ENCODE results near the gene CLN6. TPM values are rescaled to one million over a fixed set of nuclear protein-coding genes. Genes with fewer than 3 reads are reported as not detected.

Gene CLN6
- total RNA-seq, 1 experiment from 2014 or later, result 68.7 TPM

- H3K27ac ChIP-seq (ENCODE audit: low read length), result no peak overlapping the region; the same call in 1 of the 2 replicates
- DNase-seq (ENCODE audit: low read depth, low spot score) (no peak), ATAC-seq (no peak)
- in situ Hi-C loops (cut with HindIII; ENCODE audit: low pct_unique_long_range_greater_than_20kb, low sequenced_read_pairs) (no loop called here), intact Hi-C loops (cut with micrococcal nuclease; ENCODE audit: unreplicated experiment) (no loop called here)
- no peak for TF ChIP-seq TCF7L2 (IDR thresholded peaks at IDR 0.05; ENCODE audit: low read depth, low read length)
- 0 out of 2 replicates have a peak, but pooled peaks have one; percentile 17 for TF ChIP-seq POLR2AphosphoS5 (IDR thresholded peaks at IDR 0.05; ENCODE audit: low read depth, low read length)
- TF ChIP-seq SIN3A (IDR thresholded peaks at IDR 0.05; ENCODE audit: borderline replicate concordance, insufficient read depth, low read depth, low read length), result no peak
- TF ChIP-seq, protein P1, sequence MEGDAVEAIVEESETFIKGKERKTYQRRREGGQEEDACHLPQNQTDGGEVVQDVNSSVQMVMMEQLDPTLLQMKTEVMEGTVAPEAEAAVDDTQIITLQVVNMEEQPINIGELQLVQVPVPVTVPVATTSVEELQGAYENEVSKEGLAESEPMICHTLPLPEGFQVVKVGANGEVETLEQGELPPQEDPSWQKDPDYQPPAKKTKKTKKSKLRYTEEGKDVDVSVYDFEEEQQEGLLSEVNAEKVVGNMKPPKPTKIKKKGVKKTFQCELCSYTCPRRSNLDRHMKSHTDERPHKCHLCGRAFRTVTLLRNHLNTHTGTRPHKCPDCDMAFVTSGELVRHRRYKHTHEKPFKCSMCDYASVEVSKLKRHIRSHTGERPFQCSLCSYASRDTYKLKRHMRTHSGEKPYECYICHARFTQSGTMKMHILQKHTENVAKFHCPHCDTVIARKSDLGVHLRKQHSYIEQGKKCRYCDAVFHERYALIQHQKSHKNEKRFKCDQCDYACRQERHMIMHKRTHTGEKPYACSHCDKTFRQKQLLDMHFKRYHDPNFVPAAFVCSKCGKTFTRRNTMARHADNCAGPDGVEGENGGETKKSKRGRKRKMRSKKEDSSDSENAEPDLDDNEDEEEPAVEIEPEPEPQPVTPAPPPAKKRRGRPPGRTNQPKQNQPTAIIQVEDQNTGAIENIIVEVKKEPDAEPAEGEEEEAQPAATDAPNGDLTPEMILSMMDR (IDR thresholded peaks at IDR 0.05), result no peak
- TF ChIP-seq, protein P2, sequence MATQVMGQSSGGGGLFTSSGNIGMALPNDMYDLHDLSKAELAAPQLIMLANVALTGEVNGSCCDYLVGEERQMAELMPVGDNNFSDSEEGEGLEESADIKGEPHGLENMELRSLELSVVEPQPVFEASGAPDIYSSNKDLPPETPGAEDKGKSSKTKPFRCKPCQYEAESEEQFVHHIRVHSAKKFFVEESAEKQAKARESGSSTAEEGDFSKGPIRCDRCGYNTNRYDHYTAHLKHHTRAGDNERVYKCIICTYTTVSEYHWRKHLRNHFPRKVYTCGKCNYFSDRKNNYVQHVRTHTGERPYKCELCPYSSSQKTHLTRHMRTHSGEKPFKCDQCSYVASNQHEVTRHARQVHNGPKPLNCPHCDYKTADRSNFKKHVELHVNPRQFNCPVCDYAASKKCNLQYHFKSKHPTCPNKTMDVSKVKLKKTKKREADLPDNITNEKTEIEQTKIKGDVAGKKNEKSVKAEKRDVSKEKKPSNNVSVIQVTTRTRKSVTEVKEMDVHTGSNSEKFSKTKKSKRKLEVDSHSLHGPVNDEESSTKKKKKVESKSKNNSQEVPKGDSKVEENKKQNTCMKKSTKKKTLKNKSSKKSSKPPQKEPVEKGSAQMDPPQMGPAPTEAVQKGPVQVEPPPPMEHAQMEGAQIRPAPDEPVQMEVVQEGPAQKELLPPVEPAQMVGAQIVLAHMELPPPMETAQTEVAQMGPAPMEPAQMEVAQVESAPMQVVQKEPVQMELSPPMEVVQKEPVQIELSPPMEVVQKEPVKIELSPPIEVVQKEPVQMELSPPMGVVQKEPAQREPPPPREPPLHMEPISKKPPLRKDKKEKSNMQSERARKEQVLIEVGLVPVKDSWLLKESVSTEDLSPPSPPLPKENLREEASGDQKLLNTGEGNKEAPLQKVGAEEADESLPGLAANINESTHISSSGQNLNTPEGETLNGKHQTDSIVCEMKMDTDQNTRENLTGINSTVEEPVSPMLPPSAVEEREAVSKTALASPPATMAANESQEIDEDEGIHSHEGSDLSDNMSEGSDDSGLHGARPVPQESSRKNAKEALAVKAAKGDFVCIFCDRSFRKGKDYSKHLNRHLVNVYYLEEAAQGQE (IDR thresholded peaks at IDR 0.05; ENCODE audit: insufficient read depth in 1 of 2, low read depth in 2 of 2, low read length in 1 of 2), result no peak
- H3K36me3 ChIP-seq (ENCODE audit: control insufficient read depth, insufficient read depth, low read length), result no peaks in the 10 kb centered on the region
- peaks cover 14% of the 10 kb centered on the region for H3K4me1 ChIP-seq (ENCODE audit: control insufficient read depth, insufficient read depth, low read length)
- H3K27me3 ChIP-seq (ENCODE audit: control insufficient read depth, insufficient read depth, low read length), result no peaks in the 10 kb centered on the region
- BruUV-seq (replicated peaks), result no TSS peak
- ChIA-PET CTCF (no interaction called here), POLR2A (no interaction called here)
- H3K9me3 ChIP-seq (ENCODE audit: control insufficient read depth, insufficient read depth, low read depth, low read length), result no peaks in the 10 kb centered on the region
- H3K4me3 ChIP-seq (ENCODE audit: low read depth in 2 of 2, low read length in 2 of 2), result no peak overlapping the region
Measured at GRCh38 chr15:68201153-68201878, 28.2 kb downstream of the CLN6 start.

- no peak overlapping the region for H3K27ac ChIP-seq (ENCODE audit: low read length)
- H3K4me3 ChIP-seq (ENCODE audit: low read depth in 2 of 2, low read length in 2 of 2), result no peak overlapping the region
- peaks cover 10% of the 10 kb centered on the region for H3K4me1 ChIP-seq (ENCODE audit: control insufficient read depth, insufficient read depth, low read length)
- TF ChIP-seq, protein P1 (IDR thresholded peaks at IDR 0.05), result no peak
- TF ChIP-seq POLR2AphosphoS5 (IDR thresholded peaks at IDR 0.05; ENCODE audit: low read depth, low read length), result peak; percentile 50; the same call in 1 of the 2 replicates
- BruUV-seq (replicated peaks), result no TSS peak
- H3K36me3 ChIP-seq (ENCODE audit: control insufficient read depth, insufficient read depth, low read length), result no peaks in the 10 kb centered on the region
- in situ Hi-C loops (cut with HindIII; ENCODE audit: low pct_unique_long_range_greater_than_20kb, low sequenced_read_pairs), result no loop called here
- no peaks in the 10 kb centered on the region for H3K9me3 ChIP-seq (ENCODE audit: control insufficient read depth, insufficient read depth, low read depth, low read length)
- POLR2A ChIA-PET, result no interaction called here
- intact Hi-C loops (cut with micrococcal nuclease; ENCODE audit: unreplicated experiment), result no loop called here
- DNase-seq (ENCODE audit: low read depth, low spot score), result no peak
- CTCF ChIA-PET, result no interaction called here
- H3K27me3 ChIP-seq (ENCODE audit: control insufficient read depth, insufficient read depth, low read length), result no peaks in the 10 kb centered on the region
- ATAC-seq, result peak; percentile 13; the same call in 1 of the 2 replicates
Measured at GRCh38 chr15:68200016-68200861, 29.3 kb downstream of the CLN6 start.
